Measurements from ENCODE around the gene SUMO1. TPM values are rescaled to one million over a fixed set of nuclear protein-coding genes. Genes with fewer than 3 reads are reported as not detected.

The SUMO1 gene
- total RNA-seq, 1 experiment from 2014 or later = 164 TPM

- no peaks in the 10 kb centered on the region for H3K9me3 Mint-ChIP-seq (ENCODE audit: low read depth, unreplicated experiment)
- H3K4me3 Mint-ChIP-seq (ENCODE audit: low read depth, unreplicated experiment) = peak overlapping the region; percentile 40
- H3K27me3 Mint-ChIP-seq (ENCODE audit: unreplicated experiment) = no peaks in the 10 kb centered on the region
- no peak for DNase-seq
- intact Hi-C loops (cut with micrococcal nuclease; ENCODE audit: unreplicated experiment) = no loop called here
- CTCF ChIA-PET = interaction anchor here (0.6 kb wide), 1 partner anchor 10 kb away, joined by 5 read pairs; no protein-coding TSS in a partner anchor
- H3K27ac Mint-ChIP-seq (ENCODE audit: unreplicated experiment) = no peak overlapping the region
- BruUV-seq (replicated peaks) = no TSS peak
- no peak for TF ChIP-seq CTCF (IDR thresholded peaks at IDR 0.05; ENCODE audit: unreplicated experiment)
- H3K36me3 Mint-ChIP-seq (ENCODE audit: insufficient read depth, unreplicated experiment) = peaks cover 20% of the 10 kb centered on the region
- H3K4me1 Mint-ChIP-seq (ENCODE audit: low read depth, unreplicated experiment) = no peaks in the 10 kb centered on the region
Measured at GRCh38 chr2:202270487-202270886, 32.1 kb upstream of the SUMO1 start.

GRCh38 chr2:202269585-202269984, 31.2 kb upstream of the SUMO1 start:
- H3K27ac Mint-ChIP-seq (ENCODE audit: unreplicated experiment) = no peak overlapping the region
- intact Hi-C loops (cut with micrococcal nuclease; ENCODE audit: unreplicated experiment) = loop anchor here (5.0 kb wide), 1 partner anchor 82 kb away; no protein-coding TSS in a partner anchor
- H3K36me3 Mint-ChIP-seq (ENCODE audit: insufficient read depth, unreplicated experiment) = peaks cover 17% of the 10 kb centered on the region
- peak overlapping the region; percentile 40 for H3K4me3 Mint-ChIP-seq (ENCODE audit: low read depth, unreplicated experiment)
- H3K4me1 Mint-ChIP-seq (ENCODE audit: low read depth, unreplicated experiment) = no peaks in the 10 kb centered on the region
- H3K9me3 Mint-ChIP-seq (ENCODE audit: low read depth, unreplicated experiment) = no peaks in the 10 kb centered on the region
- BruUV-seq (replicated peaks) = no TSS peak
- TF ChIP-seq CTCF (IDR thresholded peaks at IDR 0.05; ENCODE audit: unreplicated experiment) = no peak
- no peaks in the 10 kb centered on the region for H3K27me3 Mint-ChIP-seq (ENCODE audit: unreplicated experiment)
- DNase-seq = no peak
- CTCF ChIA-PET = no interaction called here

GRCh38 chr2:202267495-202267894, 29.1 kb upstream of the SUMO1 start:
- intact Hi-C loops (cut with micrococcal nuclease; ENCODE audit: unreplicated experiment) = loop anchor here (5.0 kb wide), 1 partner anchor 80 kb away; no protein-coding TSS in a partner anchor
- CTCF ChIA-PET = interaction anchor here (1.1 kb wide), 1 partner anchor 10 kb away, joined by 4 read pairs; no protein-coding TSS in a partner anchor
- H3K4me1 Mint-ChIP-seq (ENCODE audit: low read depth, unreplicated experiment) = no peaks in the 10 kb centered on the region

GRCh38 chr2:202265467-202266277, 27.3 kb upstream of the SUMO1 start, which contains the start of gene NOP58:
NOP58 (plus strand) TSS chr2:202265763; CDS start chr2:202265942, 179 bp downstream.
- H3K4me3 Mint-ChIP-seq (ENCODE audit: low read depth, unreplicated experiment) = peak within 1 kb of the TSS; percentile 58
- no TSS peak for BruUV-seq (replicated peaks)
- H3K36me3 Mint-ChIP-seq (ENCODE audit: insufficient read depth, unreplicated experiment) = peaks cover 17% of the 10 kb centered on the region
- peak; percentile 92 for DNase-seq
- H3K4me1 Mint-ChIP-seq (ENCODE audit: low read depth, unreplicated experiment) = no peaks in the 10 kb centered on the region
- no peaks in the 10 kb centered on the region for H3K9me3 Mint-ChIP-seq (ENCODE audit: low read depth, unreplicated experiment)
- H3K27ac Mint-ChIP-seq (ENCODE audit: unreplicated experiment) = no peak within 1 kb of the TSS
- CTCF ChIA-PET = interaction anchor here (0.6 to 0.7 kb wide), 2 partner anchors 12 to 14 kb away, joined by 3 to 5 read pairs; no protein-coding TSS in a partner anchor
- no peaks in the 10 kb centered on the region for H3K27me3 Mint-ChIP-seq (ENCODE audit: unreplicated experiment)
- intact Hi-C loops (cut with micrococcal nuclease; ENCODE audit: unreplicated experiment) = loop anchor here (5.0 kb wide), 1 partner anchor 78 kb away; no protein-coding TSS in a partner anchor
- TF ChIP-seq CTCF (IDR thresholded peaks at IDR 0.05; ENCODE audit: unreplicated experiment) = no peak

More at GRCh38 chr2:202267495-202267894, 29.1 kb upstream of the SUMO1 start:
- no peak for DNase-seq
- TF ChIP-seq CTCF (IDR thresholded peaks at IDR 0.05; ENCODE audit: unreplicated experiment) = no peak
- BruUV-seq (replicated peaks) = no TSS peak
- Mint-ChIP-seq H3K9me3 (ENCODE audit: low read depth, unreplicated experiment) (no peaks in the 10 kb centered on the region), H3K27ac (ENCODE audit: unreplicated experiment) (no peak overlapping the region), H3K36me3 (ENCODE audit: insufficient read depth, unreplicated experiment) (peaks cover 17% of the 10 kb centered on the region), H3K27me3 (ENCODE audit: unreplicated experiment) (no peaks in the 10 kb centered on the region), H3K4me3 (ENCODE audit: low read depth, unreplicated experiment) (no peak overlapping the region)
